ENCODE results near the gene IL20RA. TPM values are rescaled to one million over a fixed set of nuclear protein-coding genes. Genes with fewer than 3 reads are reported as not detected.

The IL20RA gene
- total and polyA plus RNA-seq, 2 of the 8 experiments (the other 6 are each of a cell fraction or from before 2014, with no cell fraction given), result 1.3 to 1.7 TPM

- Histone ChIP-seq H3K4ac (replicated peaks; ENCODE audit: insufficient read length, low read depth, low read length) (no peak overlapping the region), H2BK12ac (ENCODE audit: low read depth, low read length) (no peak overlapping the region), H3K18ac (ENCODE audit: extremely low read depth, low read length) (no peak overlapping the region), H4K8ac (ENCODE audit: extremely low read depth, insufficient read depth, low read length) (no peak overlapping the region), H2BK120ac (replicated peaks; ENCODE audit: low read depth, low read length) (no peak overlapping the region), H2AK5ac (ENCODE audit: low read depth, low read length) (no peak overlapping the region), H3K4me3 (ENCODE audit: extremely low read depth in 1 of 4, insufficient read depth in 2 of 4, low read depth in 3 of 4, low read length in 4 of 4) (no peak overlapping the region), H3K23me2 (ENCODE audit: low read depth, low read length) (no peaks in the 10 kb centered on the region), H3K27me3 (replicated peaks in 1 of 4; ENCODE audit: control insufficient read depth in 3 of 4, extremely low read depth in 1 of 4, insufficient read depth in 3 of 4, low read length in 3 of 4) (no peaks in the 10 kb centered on the region), H3K27ac (ENCODE audit: low read depth, low read length) (no peak overlapping the region), H3K56ac (replicated peaks; ENCODE audit: insufficient read length, low read depth, low read length) (no peak overlapping the region), H4K20me1 (replicated peaks in 1 of 2; ENCODE audit: control insufficient read depth in 1 of 2, insufficient read depth in 2 of 2, low read length in 2 of 2) (no peaks in the 10 kb centered on the region), H3K4me1 (replicated peaks in 1 of 4; ENCODE audit: control insufficient read depth in 3 of 4, insufficient read depth in 4 of 4, low read length in 3 of 4) (no peaks in the 10 kb centered on the region), H3K23ac (ENCODE audit: insufficient read length) (no peak overlapping the region), H3K36me3 (ENCODE audit: control insufficient read depth in 2 of 4, insufficient read depth in 4 of 4, low read length in 3 of 4) (no peaks in the 10 kb centered on the region), H2BK5ac (ENCODE audit: low read depth, low read length) (no peak overlapping the region), H4K5ac (ENCODE audit: insufficient read length, low read depth, low read length) (no peak overlapping the region), H3K4me2 (ENCODE audit: insufficient read depth in 1 of 2, low read depth in 2 of 2, low read length in 2 of 2) (no peak overlapping the region), H2AFZ (ENCODE audit: low read length) (peak overlapping the region; percentile 43; the same call in 1 of the 2 replicates), H2BK20ac (ENCODE audit: low read length) (0 out of 2 replicates have a peak overlapping the region, but pooled peaks have one; percentile 21), H3K9me3 (ENCODE audit: insufficient read depth in 2 of 2, low read depth in 1 of 2, low read length in 1 of 2) (no peaks in the 10 kb centered on the region), H3K9ac (replicated peaks in 1 of 4; ENCODE audit: extremely low read depth in 1 of 4, low read depth in 3 of 4, low read length in 3 of 4) (no peak overlapping the region), H2BK15ac (ENCODE audit: low read length) (no peak overlapping the region), H3K79me1 (ENCODE audit: low read depth, low read length) (no peaks in the 10 kb centered on the region), H3K14ac (ENCODE audit: insufficient read length) (no peak overlapping the region), H3K79me2 (ENCODE audit: control insufficient read depth in 1 of 2, insufficient read depth in 2 of 2, low read length in 2 of 2) (no peaks in the 10 kb centered on the region), H4K91ac (replicated peaks; ENCODE audit: insufficient read length, low read length) (no peak overlapping the region)
- DNase-seq (ENCODE audit: low read depth in 1 of 2, low spot score in 2 of 2), result no peak
- no peak for FAIRE-seq
- ChIA-PET POLR2A (ENCODE audit: partially characterized antibody) (no interaction called here), CTCF (ENCODE audit: partially characterized antibody) (interaction anchor here (0.6 to 5.9 kb wide), 7 partner anchors 8 to 363 kb away, joined by 3 to 69 read pairs (median 4); no protein-coding TSS in a partner anchor)
- WGBS, 2 experiments (ENCODE audit: extremely low coverage in 1 of 2, insufficient coverage in 1 of 2, insufficient read length in 1 of 2, insufficient replicate concordance in 2 of 2, low coverage in 1 of 2, low lambda C conversion rate in 2 of 2, missing lambda C conversion rate in 1 of 2), result 96% methylated on average over 4 of the region's 4 CpGs; no CpG with 5 or more reads in 1 of the 2 experiments
- TF ChIP-seq CBX5 (IDR thresholded peaks at IDR 0.05; ENCODE audit: low read depth, low read length) (no peak), KDM5A (IDR thresholded peaks at IDR 0.05; ENCODE audit: low read length) (no peak), SP2 (IDR thresholded peaks at IDR 0.05; ENCODE audit: low read length) (no peak), SAP30 (IDR thresholded peaks at IDR 0.05; ENCODE audit: insufficient read depth, insufficient replicate concordance, low read length) (no peak), SIX5 (IDR thresholded peaks at IDR 0.05; ENCODE audit: low read depth, low read length) (no peak), SP1 (IDR thresholded peaks at IDR 0.05; ENCODE audit: low read depth, low read length) (no peak), POLR2A (IDR thresholded peaks at IDR 0.05; ENCODE audit: control extremely low read depth in 1 of 2, low read depth in 2 of 2, low read length in 2 of 2) (no peak), EP300 (IDR thresholded peaks at IDR 0.05; ENCODE audit: borderline replicate concordance in 1 of 2, low read depth in 2 of 2, low read length in 2 of 2) (no peak), CTBP2 (IDR thresholded peaks at IDR 0.05; ENCODE audit: borderline replicate concordance, insufficient read depth, insufficient read length, low read length) (no peak), RNF2 (IDR thresholded peaks at IDR 0.05; ENCODE audit: borderline replicate concordance, low read depth, low read length, missing control alignments, poor library complexity, severe bottlenecking) (no peak), GABPA (IDR thresholded peaks at IDR 0.05; ENCODE audit: borderline replicate concordance, insufficient read depth, low read length) (no peak), RXRA (IDR thresholded peaks at IDR 0.05; ENCODE audit: insufficient read depth, low read depth, low read length) (no peak), RBBP5 (IDR thresholded peaks at IDR 0.05; ENCODE audit: borderline replicate concordance, low read depth, low read length) (no peak)
- TF ChIP-seq, protein P1, sequence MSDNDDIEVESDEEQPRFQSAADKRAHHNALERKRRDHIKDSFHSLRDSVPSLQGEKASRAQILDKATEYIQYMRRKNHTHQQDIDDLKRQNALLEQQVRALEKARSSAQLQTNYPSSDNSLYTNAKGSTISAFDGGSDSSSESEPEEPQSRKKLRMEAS (IDR thresholded peaks at IDR 0.05), result no peak
These were observed 74.8 kb downstream of the IL20RA start for GRCh38 chr6:136969930-136970329.
